H1 (cell line): ENCODE measurements around the gene CERS5. TPM values are rescaled to one million over a fixed set of nuclear protein-coding genes. Genes with fewer than 3 reads are reported as not detected.
A peak's percentile ranks its signal among the peaks of the same experiment; 100 is the strongest.

ENCODE experiments used
- CTCF ChIA-PET: fragments of 300-600 bp; sonication (Branson Sonifier 250); formaldehyde crosslinking; loops from one replicate; lab custom pipeline; 2021; ENCODE audit not compliant: partially characterized antibody; lab: Charles Lee
- POLR2A ChIA-PET: fragments of 300-600 bp; sonication (Branson Sonifier 250); formaldehyde crosslinking; loops from one replicate; lab custom pipeline; 2021; ENCODE audit warnings: inconsistent platforms; ENCODE audit not compliant: partially characterized antibody; lab: Charles Lee
- DNase-seq, 2 experiments: peaks; one replicate each; pipeline versions ENCODE4 v3.0.0 to v3.0.0-alpha.2; 2010 to 2022; ENCODE audit warnings: low spot score in 2 of 2, low read depth in 1 of 2, mixed read lengths in 1 of 2
- FAIRE-seq: peaks from 2 replicates; lab custom pipeline; 2011; peaks lifted over from hg19 to GRCh38; lab: Jason Lieb, UNC
- H2AFZ ChIP-seq: 2 replicates; pipeline ENCODE4 v1.8.1; 2012; ENCODE audit warnings: low read length, inconsistent platforms
- H2AK5ac ChIP-seq: 2 replicates; pipeline ENCODE4 v1.6.1; 2013; ENCODE audit warnings: low read depth, low read length
- H2BK120ac ChIP-seq: replicated peaks from 2 replicates; pipeline ENCODE3; 2013; ENCODE audit warnings: low read depth, low read length, inconsistent platforms
- H2BK12ac ChIP-seq: 2 replicates; pipeline ENCODE4 v1.6.1; 2013; ENCODE audit warnings: low read depth, low read length
- H2BK15ac ChIP-seq: 2 replicates; pipeline ENCODE4 v1.6.1; 2013; ENCODE audit warnings: low read length
- H2BK20ac ChIP-seq: 2 replicates; pipeline ENCODE4 v1.6.1; 2013; ENCODE audit warnings: low read length
- H2BK5ac ChIP-seq: 2 replicates; pipeline ENCODE4 v1.6.1; 2013; ENCODE audit warnings: low read depth, low read length
- H3K14ac ChIP-seq: 2 replicates; pipeline ENCODE4 v1.6.1; 2013; ENCODE audit warnings: inconsistent platforms; ENCODE audit not compliant: insufficient read length
- H3K18ac ChIP-seq: 2 replicates; pipeline ENCODE4 v1.6.1; 2013; ENCODE audit warnings: low read length; ENCODE audit errors: extremely low read depth
- H3K23ac ChIP-seq: 2 replicates; pipeline ENCODE4 v1.6.1; 2013; ENCODE audit warnings: inconsistent platforms; ENCODE audit not compliant: insufficient read length
- H3K23me2 ChIP-seq: 2 replicates; pipeline ENCODE4 v1.6.1; 2013; ENCODE audit warnings: low read depth, low read length
- H3K27ac ChIP-seq: 2 replicates; pipeline ENCODE4 v1.6.1; 2011; ENCODE audit warnings: low read depth, low read length, inconsistent platforms
- H3K27me3 ChIP-seq, 4 experiments: replicated peaks in 1 of 4; 1 replicate in 1 of 4; 2 replicates in 3 of 4; pipeline versions ENCODE4 v1.6.1 to v1.8.1; 2011 to 2013; ENCODE audit warnings: low read length in 3 of 4, mild to moderate bottlenecking in 3 of 4, inconsistent platforms in 2 of 4, mixed read lengths in 2 of 4, moderate library complexity in 1 of 4; ENCODE audit not compliant: control insufficient read depth in 3 of 4, insufficient read depth in 3 of 4; ENCODE audit errors: extremely low read depth in 1 of 4
- H3K36me3 ChIP-seq, 4 experiments: 2 replicates each; pipeline versions ENCODE4 v1.6.1 to v1.8.1; 2011 to 2013; ENCODE audit warnings: mild to moderate bottlenecking in 4 of 4, low read length in 3 of 4, moderate library complexity in 2 of 4, control low read depth in 1 of 4, inconsistent platforms in 1 of 4; ENCODE audit not compliant: insufficient read depth in 4 of 4, control insufficient read depth in 2 of 4
- H3K4ac ChIP-seq: replicated peaks from 2 replicates; pipeline ENCODE3; 2013; ENCODE audit warnings: low read length, low read depth, mixed read lengths, inconsistent platforms; ENCODE audit not compliant: insufficient read length
- H3K4me1 ChIP-seq, 4 experiments: replicated peaks in 1 of 4; 1 replicate in 1 of 4; 2 replicates in 3 of 4; pipeline versions ENCODE4 v1.6.1 to v1.8.1; 2011 to 2013; ENCODE audit warnings: low read length in 3 of 4, inconsistent platforms in 2 of 4, mixed read lengths in 1 of 4; ENCODE audit not compliant: insufficient read depth in 4 of 4, control insufficient read depth in 3 of 4
- H3K4me2 ChIP-seq, 2 experiments: 2 replicates each; pipeline versions ENCODE4 v1.6.1 to v1.8.1; 2011 to 2013; ENCODE audit warnings: low read depth in 2 of 2, low read length in 2 of 2, control low read depth in 1 of 2, inconsistent platforms in 1 of 2, mild to moderate bottlenecking in 1 of 2; ENCODE audit not compliant: insufficient read depth in 1 of 2
- H3K4me3 ChIP-seq, 4 experiments: fragments of 200-600, 300-600 bp in 1 of 4; sonication (generic), shearing (Covaris generic), sonication (Bioruptor Twin) in 1 of 4; 2 replicates each; pipeline versions ENCODE4 v1.5.1 to v1.8.1; 2011 to 2016; ENCODE audit warnings: low read length in 4 of 4, low read depth in 3 of 4, control low read depth in 2 of 4, inconsistent platforms in 2 of 4, mild to moderate bottlenecking in 2 of 4, mixed read lengths in 1 of 4, moderate library complexity in 1 of 4; ENCODE audit not compliant: insufficient read depth in 2 of 4; ENCODE audit errors: extremely low read depth in 1 of 4
- H3K56ac ChIP-seq: replicated peaks from 2 replicates; pipeline ENCODE3; 2013; ENCODE audit warnings: low read depth, mild to moderate bottlenecking, mixed read lengths, low read length, inconsistent platforms; ENCODE audit not compliant: insufficient read length
- H3K79me1 ChIP-seq: 2 replicates; pipeline ENCODE4 v1.6.1; 2013; ENCODE audit warnings: low read depth, low read length, control low read depth
- H3K79me2 ChIP-seq, 2 experiments: 2 replicates each; pipeline versions ENCODE4 v1.6.1 to v1.8.1; 2012 to 2013; ENCODE audit warnings: low read length in 2 of 2, mild to moderate bottlenecking in 2 of 2, inconsistent platforms in 1 of 2; ENCODE audit not compliant: insufficient read depth in 2 of 2, control insufficient read depth in 1 of 2
- H3K9ac ChIP-seq, 4 experiments: replicated peaks in 1 of 4; 1 replicate in 1 of 4; 2 replicates in 3 of 4; pipeline versions ENCODE4 v1.6.1 to v1.8.1; 2011 to 2013; ENCODE audit warnings: low read depth in 3 of 4, low read length in 3 of 4, control low read depth in 2 of 4, mild to moderate bottlenecking in 2 of 4, moderate library complexity in 2 of 4, inconsistent platforms in 1 of 4; ENCODE audit errors: extremely low read depth in 1 of 4
- H3K9me3 ChIP-seq, 2 experiments: 2 replicates each; pipeline versions ENCODE4 v1.6.1 to v1.8.1; 2012 to 2013; ENCODE audit warnings: mild to moderate bottlenecking in 2 of 2, moderate library complexity in 2 of 2, control low read depth in 1 of 2, inconsistent platforms in 1 of 2, low read depth in 1 of 2, low read length in 1 of 2, mixed read lengths in 1 of 2; ENCODE audit not compliant: insufficient read depth in 2 of 2
- H4K20me1 ChIP-seq, 2 experiments: replicated peaks in 1 of 2; 2 replicates each; pipeline versions ENCODE3 to v1.8.1; 2011 to 2013; ENCODE audit warnings: inconsistent platforms in 2 of 2, low read length in 2 of 2, mild to moderate bottlenecking in 1 of 2; ENCODE audit not compliant: insufficient read depth in 2 of 2, control insufficient read depth in 1 of 2
- H4K5ac ChIP-seq: 2 replicates; pipeline ENCODE4 v1.6.1; 2013; ENCODE audit warnings: low read length, low read depth, mixed read lengths, inconsistent platforms; ENCODE audit not compliant: insufficient read length
- H4K8ac ChIP-seq: 2 replicates; pipeline ENCODE4 v1.8.0; 2013; ENCODE audit warnings: mild to moderate bottlenecking, moderate library complexity, low read length, inconsistent platforms; ENCODE audit not compliant: insufficient read depth; ENCODE audit errors: extremely low read depth
- H4K91ac ChIP-seq: replicated peaks from 2 replicates; pipeline ENCODE3; 2013; ENCODE audit warnings: low read length, mixed read lengths, inconsistent platforms; ENCODE audit not compliant: insufficient read length
- CTBP2 ChIP-seq: IDR thresholded peaks from 2 replicates; pipeline ENCODE4 v1.7.0; 2011; ENCODE audit warnings: borderline replicate concordance, mild to moderate bottlenecking, moderate library complexity, mixed read lengths, low read length; ENCODE audit not compliant: insufficient read depth, insufficient read length
- EGR1 ChIP-seq: IDR thresholded peaks from 2 replicates; pipeline ENCODE4 v1.6.1; 2011; ENCODE audit warnings: low read depth, low read length, borderline replicate concordance
- JUN ChIP-seq: IDR thresholded peaks from 2 replicates; pipeline ENCODE4 v1.6.1; 2011; ENCODE audit warnings: low read depth, mild to moderate bottlenecking, improper control_type of control experiment, low read length
- KDM1A ChIP-seq: fragments of 200-600, 300-600 bp; sonication (generic); IDR thresholded peaks from 2 replicates; pipeline ENCODE4 v1.7.1; 2016; ENCODE audit warnings: mild to moderate bottlenecking, low read length, borderline replicate concordance
- RNF2 ChIP-seq: fragments of 200-900, 300-1000 bp; sonication (generic); IDR thresholded peaks from 2 replicates; pipeline ENCODE4 v1.7.1; 2016; ENCODE audit warnings: borderline replicate concordance, low read depth, mild to moderate bottlenecking, antibody characterized with exemption, low read length; ENCODE audit not compliant: poor library complexity, severe bottlenecking; ENCODE audit errors: missing control alignments
- ZNF274 ChIP-seq: IDR thresholded peaks from 2 replicates; pipeline ENCODE4 v1.7.0; 2012; ENCODE audit warnings: low read length, borderline replicate concordance; ENCODE audit errors: extremely low read depth
- WGBS, 2 experiments: shearing (Covaris generic) in 1 of 2; methylation state at CpG; one replicate each; pipeline versions ENCODE4 v1.1.6 to v1.1.7; 2013 to 2015; ENCODE audit warnings: low lambda C conversion rate in 2 of 2, mixed read lengths in 2 of 2, inconsistent platforms in 1 of 2, low coverage in 1 of 2, missing lambda C conversion rate in 1 of 2; ENCODE audit not compliant: insufficient replicate concordance in 2 of 2, insufficient coverage in 1 of 2, insufficient read length in 1 of 2; ENCODE audit errors: extremely low coverage in 1 of 2, missing lambda C conversion rate in 1 of 2; 5-methylcytosine and 5-hydroxymethylcytosine counted together
- polyA plus RNA-seq, 7 experiments: library from polyadenylated mRNA; depleted of rRNA in 3 of 7; stranded (reverse) in 5 of 7; unstranded in 2 of 7; fragments of >200 nt in 5 of 7; fragments of 200-250 nt in 2 of 7; gene quantifications; 1 replicate in 5 of 7; 2 replicates in 1 of 7; 4 replicates in 1 of 7; pipeline versions ENCODE4 v1.2.1 to v1.2.3, GENCODE V29; 2011 to 2013; ENCODE audit warnings: missing spikeins in 2 of 7, mixed read lengths in 2 of 7
- total RNA-seq: library from RNA; stranded (reverse); fragmentation: NEBNext Ultra II Directional; extraction: Animal tissue kit (Norgen Biotek cat#: 25700); gene quantifications from 2 replicates; pipeline ENCODE4 v1.2.1, GENCODE V29; 2021

Gene CERS5
- total and polyA plus RNA-seq, 2 of the 8 experiments (the other 6 are each of a cell fraction or from before 2014, with no cell fraction given): 69.2 to 119 TPM

DNA sequence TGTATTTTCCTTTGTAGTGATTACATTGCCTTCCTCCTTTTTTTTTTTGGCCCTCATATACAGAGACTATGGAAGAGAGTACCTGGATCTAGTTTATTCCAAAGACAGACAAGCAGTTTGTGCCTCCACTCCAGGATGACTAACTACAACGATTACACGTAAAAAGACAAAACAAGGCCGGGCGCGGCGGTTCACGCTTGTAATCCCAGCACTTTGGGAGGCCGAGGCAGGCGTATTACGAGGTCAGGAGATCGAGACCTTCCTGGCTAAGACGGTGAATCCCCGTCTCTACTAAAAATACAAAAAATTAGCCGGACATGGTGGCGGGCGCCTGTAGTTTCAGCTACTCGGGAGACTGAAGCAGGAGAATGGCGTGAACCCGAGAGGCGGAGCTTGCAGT is 2.2 kb downstream of the CERS5 start:
- H3K4ac ChIP-seq: no peak overlapping the region
- no peaks in the 10 kb centered on the region for H3K9me3 ChIP-seq
- H3K4me1 ChIP-seq: peaks cover 0 to 2% (median 0%) of the 10 kb centered on the region in 4 experiments; a peak in 2 of 7 replicates
- H3K79me2 ChIP-seq: peaks cover 10 to 64% of the 10 kb centered on the region in 2 experiments
- H4K5ac ChIP-seq: no peak overlapping the region
- H2BK15ac ChIP-seq: no peak overlapping the region
- no peak overlapping the region for H3K23ac ChIP-seq
- H4K20me1 ChIP-seq: peaks cover 0 to 2% of the 10 kb centered on the region in 2 experiments
- no peaks in the 10 kb centered on the region; a peak in 2 of 8 replicates for H3K36me3 ChIP-seq
- H3K56ac ChIP-seq: no peak overlapping the region
- POLR2A ChIA-PET: interaction anchor here (0.8 to 3.3 kb wide), 4 partner anchors 10 to 64 kb away, joined by 3 to 33 read pairs (median 12); partner anchors contain the start of gene COX14
- no peak overlapping the region for H2AK5ac ChIP-seq
- H4K8ac ChIP-seq: 0 out of 2 replicates have a peak overlapping the region, but pooled peaks have one; percentile 37
- no peak overlapping the region for H2BK5ac ChIP-seq
- 89% methylated on average over 7 of the region's 20 CpGs; no CpG with 5 or more reads in 1 of the 2 experiments for WGBS, 2 experiments
- H3K14ac ChIP-seq: no peak overlapping the region
- no peak overlapping the region for H3K27ac ChIP-seq
- H3K4me3 ChIP-seq: no peak overlapping the region
- H3K9ac ChIP-seq: no peak overlapping the region
- TF ChIP-seq RNF2: no peak
- no peak for TF ChIP-seq CTBP2
- no peak for TF ChIP-seq ZNF274
- TF ChIP-seq EGR1: no peak
- TF ChIP-seq JUN: no peak
- no peak for TF ChIP-seq KDM1A
- H2BK12ac ChIP-seq: no peak overlapping the region
- H2BK120ac ChIP-seq: no peak overlapping the region
- DNase-seq: no peak
- H2BK20ac ChIP-seq: no peak overlapping the region
- no peak overlapping the region for H2AFZ ChIP-seq
- no peak for FAIRE-seq
- no peak overlapping the region for H4K91ac ChIP-seq
- H3K79me1 ChIP-seq: peaks cover 2% of the 10 kb centered on the region; the same call in 1 of the 2 replicates
- H3K23me2 ChIP-seq: peaks cover 5% of the 10 kb centered on the region
- CTCF ChIA-PET: interaction anchor here (0.7 to 6.0 kb wide), 6 partner anchors 11 to 81 kb away, joined by 3 to 28 read pairs (median 11); partner anchors contain the start of genes COX14 and SMARCD1
- H3K27me3 ChIP-seq: no peaks in the 10 kb centered on the region
- H3K4me2 ChIP-seq: no peak overlapping the region
- no peak overlapping the region for H3K18ac ChIP-seq
